ENCODE results near the gene DGKG.

DNA sequence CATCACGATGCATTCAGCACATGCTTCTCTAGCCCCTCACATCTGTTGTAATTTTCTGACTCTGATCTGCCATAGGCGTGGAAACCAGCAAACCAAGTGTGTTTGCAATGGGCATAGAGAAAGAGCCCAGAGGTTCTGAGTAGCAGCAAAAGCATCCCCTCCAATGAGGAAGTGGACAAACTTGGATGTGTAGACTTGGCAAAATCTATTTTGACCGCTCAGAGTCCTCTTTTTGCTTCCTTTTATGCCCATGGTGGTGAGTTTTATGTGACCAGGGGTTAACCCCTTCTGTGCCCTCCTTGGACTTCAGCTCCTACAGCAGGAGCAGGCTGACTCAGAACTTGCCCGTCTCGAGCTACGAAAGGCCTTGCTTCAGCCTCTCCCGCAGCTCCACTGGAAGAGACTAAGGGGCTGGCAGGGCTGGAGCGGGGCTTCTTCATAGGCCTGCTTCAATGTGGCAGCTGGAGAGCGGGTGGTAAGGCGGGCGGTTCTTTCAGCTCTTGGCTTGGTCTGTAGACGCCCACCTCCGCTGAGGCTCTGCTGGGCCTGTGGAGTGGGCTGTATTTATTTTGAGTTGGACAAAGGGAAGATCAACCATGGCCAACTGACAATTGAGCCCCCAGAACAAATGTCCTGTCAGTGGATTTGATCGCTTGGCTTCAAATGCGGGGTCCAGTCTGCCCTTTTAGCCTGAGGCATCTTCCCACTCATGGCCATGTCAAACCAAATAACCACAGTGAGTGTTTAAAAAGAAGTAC is 246.6 kb downstream of the DGKG start:
- TF ChIP-seq TAF1 (IDR thresholded peaks at IDR 0.05; ENCODE audit: borderline replicate concordance, low read depth, low read length) (no peak), POLR2A (IDR thresholded peaks at IDR 0.05; ENCODE audit: low read depth, low read length) (no peak)

Data from GM12892 (cell line).